PC-9 (cell line): ENCODE results near the gene SFN. TPM values are rescaled to one million over a fixed set of nuclear protein-coding genes. Genes with fewer than 3 reads are reported as not detected.

Experiments
- BruUV-seq: library from RNA; stranded (reverse); fragments of 400-500 nt; replicated peaks from 2 replicates; lab custom pipeline; 2021; lab: Mats Ljungman, UMichigan
- CTCF ChIA-PET: fragments of 300-600 bp; sonication (Branson Sonifier 250); formaldehyde crosslinking; loops from one replicate; lab custom pipeline; 2022; ENCODE audit warnings: antibody characterized with exemption; lab: Charles Lee
- POLR2A ChIA-PET: fragments of 300-600 bp; sonication (Branson Sonifier 250); formaldehyde crosslinking; loops from one replicate; lab custom pipeline; 2022; ENCODE audit warnings: antibody characterized with exemption; ENCODE audit not compliant: unreplicated experiment; lab: Charles Lee
- DNase-seq, 2 experiments: peaks; one replicate each; pipeline versions ENCODE4 v3.0.0 to v3.0.0-alpha.2; 2015 to 2022; ENCODE audit warnings: mixed read lengths in 1 of 2
- H2AFZ ChIP-seq: fragments of 200-600 bp; sonication (generic); 2 replicates; pipeline ENCODE4 v1.8.1; 2017; ENCODE audit warnings: antibody characterized with exemption
- H3F3A ChIP-seq: fragments of 200-600 bp; sonication (generic); 2 replicates; pipeline ENCODE4 v1.8.1; 2017; ENCODE audit warnings: antibody characterized with exemption, mild to moderate bottlenecking, low read depth; ENCODE audit not compliant: insufficient read depth
- H3K27ac ChIP-seq: fragments of 200-600 bp; sonication (generic); 2 replicates; pipeline ENCODE4 v1.6.1; 2016; ENCODE audit warnings: mixed run types
- H3K27me3 ChIP-seq: fragments of 200-600 bp; sonication (generic); 2 replicates; pipeline ENCODE4 v1.6.1; 2016; ENCODE audit warnings: low read depth, mixed run types; ENCODE audit not compliant: insufficient read depth
- H3K36me3 ChIP-seq: fragments of 200-600 bp; sonication (generic); 2 replicates; pipeline ENCODE4 v1.6.1; 2016; ENCODE audit warnings: low read depth, mixed run types
- H3K4me1 ChIP-seq: fragments of 200-600 bp; sonication (generic); replicated peaks from 2 replicates; pipeline ENCODE4 v1.6.1; 2016; ENCODE audit warnings: mixed run types; ENCODE audit not compliant: insufficient read depth
- H3K4me2 ChIP-seq: fragments of 200-600 bp; sonication (generic); 2 replicates; pipeline ENCODE4 v1.6.1; 2017; ENCODE audit warnings: mixed run types
- H3K4me3 ChIP-seq: fragments of 200-600 bp; sonication (generic); 2 replicates; pipeline ENCODE4 v1.6.1; 2016; ENCODE audit warnings: mixed run types
- H3K79me2 ChIP-seq: fragments of 200-600 bp; sonication (generic); 2 replicates; pipeline ENCODE4 v1.6.1; 2017; ENCODE audit warnings: low read depth, mixed run types
- H3K9me2 ChIP-seq: fragments of 200-600 bp; sonication (generic); 2 replicates; pipeline ENCODE4 v1.8.1; 2017; ENCODE audit warnings: mild to moderate bottlenecking; ENCODE audit not compliant: insufficient read depth
- H3K9me3 ChIP-seq: fragments of 200-600 bp; sonication (generic); 2 replicates; pipeline ENCODE4 v1.8.1; 2016; ENCODE audit warnings: low read depth; ENCODE audit not compliant: insufficient read depth
- H4K20me1 ChIP-seq: fragments of 200-600 bp; sonication (generic); 2 replicates; pipeline ENCODE4 v1.8.1; 2017; ENCODE audit not compliant: insufficient read depth
- CTCF ChIP-seq: fragments of 200-600 bp; sonication (generic); conservative IDR thresholded peaks from 2 replicates; pipeline ENCODE4 v1.6.1; 2017; ENCODE audit warnings: mixed run types, antibody characterized with exemption, mild to moderate bottlenecking, moderate library complexity
- EZH2 ChIP-seq: fragments of 200-600 bp; sonication (generic); IDR thresholded peaks from 2 replicates; pipeline ENCODE4 v1.8.0; 2017; ENCODE audit warnings: antibody characterized with exemption, low read depth
- intact Hi-C: fragments of 100-400 bp; cut with micrococcal nuclease; formaldehyde crosslinking; loops from one replicate; pipeline ENCODE4 v1.10.0; 2022; ENCODE audit not compliant: unreplicated experiment
- total RNA-seq: library from RNA; stranded (reverse); gene quantifications from 2 replicates; pipeline ENCODE4 v1.2.3, GENCODE V29; 2021

Gene SFN
- total RNA-seq, 1 experiment from 2014 or later = 326 TPM

- peaks cover 16% of the 10 kb centered on the region for H3K4me1 ChIP-seq
- H3K4me3 ChIP-seq = no peak overlapping the region
- H2AFZ ChIP-seq = no peak overlapping the region
- H3K9me3 ChIP-seq = no peaks in the 10 kb centered on the region
- no peaks in the 10 kb centered on the region for H3K9me2 ChIP-seq
- POLR2A ChIA-PET = no interaction called here
- BruUV-seq = no TSS peak
- H3K27ac ChIP-seq = no peak overlapping the region
- intact Hi-C loops = no loop called here
- H3F3A ChIP-seq = peaks cover 36% of the 10 kb centered on the region
- CTCF ChIA-PET = no interaction called here
- H4K20me1 ChIP-seq = no peaks in the 10 kb centered on the region
- H3K79me2 ChIP-seq = no peaks in the 10 kb centered on the region
- no peak overlapping the region for H3K4me2 ChIP-seq
- no peak for DNase-seq
- no peak for TF ChIP-seq EZH2
- no peaks in the 10 kb centered on the region for H3K36me3 ChIP-seq
- no peaks in the 10 kb centered on the region for H3K27me3 ChIP-seq
Measured at GRCh38 chr1:26911399-26912146, 48.6 kb downstream of the SFN start.

- Histone ChIP-seq H3K27ac (no peak overlapping the region), H3K4me1 (peaks cover 16% of the 10 kb centered on the region), H3F3A (peaks cover 34% of the 10 kb centered on the region), H2AFZ (no peak overlapping the region), H3K9me2 (no peaks in the 10 kb centered on the region), H4K20me1 (no peaks in the 10 kb centered on the region), H3K4me2 (no peak overlapping the region), H3K9me3 (no peaks in the 10 kb centered on the region), H3K27me3 (no peaks in the 10 kb centered on the region), H3K79me2 (no peaks in the 10 kb centered on the region), H3K36me3 (no peaks in the 10 kb centered on the region), H3K4me3 (no peak overlapping the region)
- ChIA-PET CTCF (interaction anchor here (0.5 kb wide), 1 partner anchor 49 kb away, joined by 3 read pairs; no protein-coding TSS in a partner anchor), POLR2A (no interaction called here)
- intact Hi-C loops = no loop called here
- no peak for DNase-seq
- BruUV-seq = no TSS peak
- TF ChIP-seq EZH2 (no peak), CTCF (no peak)
Measured at GRCh38 chr1:26912147-26912490, 49.2 kb downstream of the SFN start.

GRCh38 chr1:26913389-26913753 lies 50.4 kb downstream of the SFN start:
- BruUV-seq = no TSS peak
- Histone ChIP-seq H2AFZ (no peak overlapping the region), H3K27ac (no peak overlapping the region), H3K4me2 (no peak overlapping the region), H3K36me3 (no peaks in the 10 kb centered on the region), H3K9me2 (no peaks in the 10 kb centered on the region), H3K4me3 (no peak overlapping the region), H3K9me3 (no peaks in the 10 kb centered on the region), H3K4me1 (peaks cover 11% of the 10 kb centered on the region), H3K79me2 (no peaks in the 10 kb centered on the region), H4K20me1 (no peaks in the 10 kb centered on the region), H3F3A (peaks cover 26% of the 10 kb centered on the region; the same call in 1 of the 2 replicates), H3K27me3 (no peaks in the 10 kb centered on the region)
- TF ChIP-seq CTCF (no peak), EZH2 (no peak)
- ChIA-PET CTCF (no interaction called here), POLR2A (interaction anchor here (0.7 kb wide), 1 partner anchor 314 kb away, joined by 10 read pairs; no protein-coding TSS in a partner anchor)
- intact Hi-C loops = no loop called here
- DNase-seq = no peak

Other genes with a start within 250 kb of the SFN start
- gene ARID1A, start 167.1 kb upstream of the SFN start, total RNA-seq = 44.8 and 60.5 TPM in 2 replicates
- gene PIGV, start 75.2 kb upstream of the SFN start, total RNA-seq = 30.8 and 31.9 TPM in 2 replicates
- 27.2 and 36.1 TPM in 2 replicates for gene ZDHHC18, start 36.5 kb upstream of the SFN start, total RNA-seq
- 23.8 and 30.6 TPM in 2 replicates for gene GPN2, start 27.1 kb downstream of the SFN start, total RNA-seq
- gene GPATCH3, start 37.3 kb downstream of the SFN start, total RNA-seq = 13.1 and 16.7 TPM in 2 replicates
- gene NR0B2, start 50.8 kb downstream of the SFN start, total RNA-seq = not detected in 2 replicates
- gene NUDC, start 58.6 kb downstream of the SFN start, total RNA-seq = 93.6 and 104 TPM in 2 replicates
- 20.5 and 21.3 TPM in 2 replicates for gene KDF1, start 97.3 kb downstream of the SFN start, total RNA-seq
- 7.4 and 7.9 TPM in 2 replicates for gene TRNP1, start 130.5 kb downstream of the SFN start, total RNA-seq
- 3.6 and 4.9 TPM in 2 replicates for gene TENT5B, start 149.7 kb downstream of the SFN start, total RNA-seq